Measurements from ENCODE around the gene RDX. TPM values are rescaled to one million over a fixed set of nuclear protein-coding genes. Genes with fewer than 3 reads are reported as not detected.

Gene RDX
- total and polyA plus RNA-seq, 2 of the 13 experiments (the other 11 are each of a cell fraction or from before 2014, with no cell fraction given) = 20.7 to 63.1 TPM

- no TSS peak for BruUV-seq (replicated peaks)
- ATAC-seq (no peak), FAIRE-seq (no peak), DNase-seq (ENCODE audit: low spot score) (peak; percentile 3)
- Histone ChIP-seq H3K27me3 (ENCODE audit: control insufficient read depth in 1 of 2, insufficient read depth in 2 of 2, low read length in 2 of 2) (no peaks in the 10 kb centered on the region; a peak in 1 of 5 replicates), H3K27ac (ENCODE audit: extremely low read length, insufficient read depth, low read length) (no peak overlapping the region), H3K4me1 (ENCODE audit: insufficient read depth, low read length) (no peaks in the 10 kb centered on the region), H3K36me3 (replicated peaks in 1 of 2; ENCODE audit: control insufficient read depth in 1 of 2, insufficient read depth in 2 of 2, low read length in 2 of 2) (peaks cover 5 to 36% of the 10 kb centered on the region in 2 experiments), H3K79me2 (ENCODE audit: insufficient read depth, low read length) (no peaks in the 10 kb centered on the region), H3K4me3 (replicated peaks in 1 of 3; ENCODE audit: insufficient read depth in 1 of 3, low read depth in 2 of 3, low read length in 3 of 3) (no peak overlapping the region), H3K9ac (ENCODE audit: insufficient read depth, low read depth, low read length) (no peak overlapping the region), H3K4me2 (ENCODE audit: low read depth, low read length) (no peak overlapping the region), H3K9me3 (ENCODE audit: low read length) (no peaks in the 10 kb centered on the region), H2AFZ (ENCODE audit: low read length) (no peak overlapping the region), H4K20me1 (ENCODE audit: insufficient read depth, low read length) (no peaks in the 10 kb centered on the region)
- ChIA-PET CTCF (ENCODE audit: low intra/inter-chr PET ratio, low total read pairs) (no interaction called here), POLR2A (no interaction called here)
- intact Hi-C loops (cut with micrococcal nuclease; ENCODE audit: unreplicated experiment) = no loop called here
- in situ Hi-C loops (cut with HindIII; ENCODE audit: extremely low pct_ligation_motif_present, low pct_unique_long_range_greater_than_20kb) = no loop called here
- TF ChIP-seq PHF21A (CRISPR knock-in tag; IDR thresholded peaks at IDR 0.05) = no peak
- no peak for TF ChIP-seq SSRP1 (CRISPR knock-in tag; IDR thresholded peaks at IDR 0.05)
- TF ChIP-seq MED1 (CRISPR knock-in tag; IDR thresholded peaks at IDR 0.05) = no peak
- TF ChIP-seq ZNF761 (CRISPR knock-in tag; conservative IDR thresholded peaks at IDR 0.05) = no peak
- TF ChIP-seq ZNF652 (CRISPR knock-in tag; IDR thresholded peaks at IDR 0.05; ENCODE audit: borderline replicate concordance, low read depth) = no peak
- no peak for TF ChIP-seq ISX (CRISPR knock-in tag; conservative IDR thresholded peaks at IDR 0.05)
- no peak for TF ChIP-seq TRIM22 (IDR thresholded peaks at IDR 0.05)
- no peak for TF ChIP-seq HDAC6 (IDR thresholded peaks at IDR 0.05; ENCODE audit: low read depth, low read length)
- no peak for TF ChIP-seq ZNF619 (CRISPR knock-in tag; IDR thresholded peaks at IDR 0.05)
- TF ChIP-seq TOE1 (CRISPR knock-in tag; IDR thresholded peaks at IDR 0.05) = no peak
- no peak for TF ChIP-seq GLMP (CRISPR knock-in tag; IDR thresholded peaks at IDR 0.05; ENCODE audit: borderline replicate concordance)
- TF ChIP-seq SIN3B (IDR thresholded peaks at IDR 0.05; ENCODE audit: low read length) = no peak
- no peak for TF ChIP-seq ZBTB43 (CRISPR knock-in tag; conservative IDR thresholded peaks at IDR 0.05)
- no peak for TF ChIP-seq U2AF1 (optimal IDR thresholded peaks at IDR 0.05; ENCODE audit: low read depth, low read length)
- WGBS (ENCODE audit: low lambda C conversion rate) = 89% methylated on average over 3 of the region's 3 CpGs
These were observed 66.0 kb downstream of the RDX start for GRCh38 chr11:110230377-110230776.

Measured in HepG2 (cell line).